PFSK-1 (cell line): ENCODE measurements around the gene TGM1.

Source experiments
- FOXP2 ChIP-seq: optimal IDR thresholded peaks from 2 replicates; pipeline ENCODE3; 2011; ENCODE audit warnings: borderline replicate concordance, control low read depth, inconsistent platforms; ENCODE audit not compliant: insufficient read depth; ENCODE audit errors: extremely low read length, extremely low read depth
- POLR2AphosphoS5 ChIP-seq: IDR thresholded peaks from 2 replicates; pipeline ENCODE4 v1.6.1; 2012; ENCODE audit warnings: low read depth, mild to moderate bottlenecking, control low read depth, low read length, moderate library complexity
- REST ChIP-seq, 2 experiments: IDR thresholded peaks; 2 replicates each; pipeline versions ENCODE4 v1.6.1 to v1.8.0; 2011 to 2012; ENCODE audit warnings: low read depth in 2 of 2, low read length in 2 of 2, control low read depth in 1 of 2, inconsistent platforms in 1 of 2, mild to moderate bottlenecking in 1 of 2, moderate library complexity in 1 of 2; ENCODE audit not compliant: insufficient read depth in 1 of 2
- SIN3A ChIP-seq: IDR thresholded peaks from 2 replicates; pipeline ENCODE4 v1.6.1; 2012; ENCODE audit warnings: mild to moderate bottlenecking, low read length, moderate library complexity, borderline replicate concordance; ENCODE audit not compliant: insufficient read depth
- TAF1 ChIP-seq: IDR thresholded peaks from 2 replicates; pipeline ENCODE4 v1.6.1; 2012; ENCODE audit warnings: low read length, control low read depth, borderline replicate concordance; ENCODE audit not compliant: insufficient read depth

TGM1 gene

GRCh38 chr14:24255438-24255837, 7.5 kb downstream of the TGM1 start:
- TF ChIP-seq FOXP2 (no peak), REST (IDR thresholded peaks at IDR 0.05; ENCODE audit: insufficient read depth in 1 of 2, low read depth in 2 of 2, low read length in 2 of 2) (no peak), POLR2AphosphoS5 (no peak), SIN3A (no peak), TAF1 (no peak)

GRCh38 chr14:24254630-24255392, 8.2 kb downstream of the TGM1 start:
- TF ChIP-seq SIN3A (no peak), REST (IDR thresholded peaks at IDR 0.05; ENCODE audit: insufficient read depth in 1 of 2, low read depth in 2 of 2, low read length in 2 of 2) (no peak), POLR2AphosphoS5 (no peak), TAF1 (no peak), FOXP2 (no peak)

GRCh38 chr14:24253936-24254335, 9.0 kb downstream of the TGM1 start:
- TF ChIP-seq FOXP2 (no peak), REST (IDR thresholded peaks at IDR 0.05; ENCODE audit: insufficient read depth in 1 of 2, low read depth in 2 of 2, low read length in 2 of 2) (no peak), TAF1 (no peak), SIN3A (no peak), POLR2AphosphoS5 (no peak)

GRCh38 chr14:24252289-24253124, 10.5 kb downstream of the TGM1 start:
- TF ChIP-seq SIN3A (no peak), FOXP2 (no peak), TAF1 (no peak), REST (IDR thresholded peaks at IDR 0.05; ENCODE audit: insufficient read depth in 1 of 2, low read depth in 2 of 2, low read length in 2 of 2) (no peak), POLR2AphosphoS5 (no peak)
